ENCODE measurements around the gene CNTN4. TPM values are rescaled to one million over a fixed set of nuclear protein-coding genes. Genes with fewer than 3 reads are reported as not detected.

CNTN4 gene
- total and polyA plus RNA-seq, 9 donors, result 0.35 to 16.7 (median 3.0) TPM

DNA sequence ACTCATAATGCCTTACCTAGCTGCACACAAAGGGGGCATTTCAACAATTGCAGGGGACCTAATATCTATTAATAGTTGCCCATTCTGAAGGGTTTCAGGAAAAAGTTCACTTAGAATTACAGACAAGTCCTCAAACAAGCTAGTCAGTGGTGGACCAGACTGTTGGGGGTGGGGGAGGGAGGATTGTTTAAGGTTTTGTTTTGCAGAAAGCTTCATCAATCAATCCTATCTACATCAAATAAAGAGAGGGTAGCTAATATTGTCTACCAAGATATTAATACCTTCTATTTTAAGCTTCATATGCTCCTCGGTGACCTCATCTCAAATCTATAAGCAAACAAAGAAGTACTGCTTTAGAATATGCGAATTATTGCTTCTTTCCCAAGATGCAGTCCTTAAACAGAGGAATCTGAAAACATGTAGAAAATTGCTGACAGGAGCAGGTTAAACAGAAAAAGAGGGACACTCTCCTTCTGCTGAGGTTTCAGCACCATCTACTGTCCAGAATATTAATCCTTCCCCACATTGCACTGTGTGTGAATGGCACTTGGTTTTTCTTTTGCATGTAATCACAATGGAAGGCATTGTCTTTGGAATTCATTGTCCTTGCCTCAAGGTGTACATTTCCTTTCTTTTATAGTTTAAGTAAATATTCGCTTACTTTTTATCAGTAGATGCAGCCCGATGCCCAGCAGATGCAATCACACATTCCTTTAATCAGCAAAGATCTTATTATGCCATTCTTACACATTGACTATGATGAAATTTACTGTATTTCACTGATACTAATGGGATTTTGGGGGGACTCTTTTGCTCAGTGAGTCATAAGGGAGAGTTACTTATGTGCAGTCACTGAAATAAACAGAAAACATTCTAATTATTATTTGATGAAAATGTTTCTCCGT, 916.8 kb downstream of the CNTN4 start:
- no peak for DNase-seq
- no peaks in the 10 kb centered on the region for H3K9me3 ChIP-seq
- no peaks in the 10 kb centered on the region for H3K36me3 ChIP-seq
- H3K4me1 ChIP-seq (ENCODE audit: insufficient read depth), result peaks cover 2% of the 10 kb centered on the region
- H3K4me3 ChIP-seq, result no peak overlapping the region
- no peaks in the 10 kb centered on the region for H3K27me3 ChIP-seq
- WGBS, 3 donors, result 20 to 33% (median 20%) methylated on average over 5 of the region's 5 CpGs
- H3K27ac ChIP-seq, result no peak overlapping the region
- intact Hi-C loops (cut with DNase I), result no loop called here
- TF ChIP-seq, protein P1, sequence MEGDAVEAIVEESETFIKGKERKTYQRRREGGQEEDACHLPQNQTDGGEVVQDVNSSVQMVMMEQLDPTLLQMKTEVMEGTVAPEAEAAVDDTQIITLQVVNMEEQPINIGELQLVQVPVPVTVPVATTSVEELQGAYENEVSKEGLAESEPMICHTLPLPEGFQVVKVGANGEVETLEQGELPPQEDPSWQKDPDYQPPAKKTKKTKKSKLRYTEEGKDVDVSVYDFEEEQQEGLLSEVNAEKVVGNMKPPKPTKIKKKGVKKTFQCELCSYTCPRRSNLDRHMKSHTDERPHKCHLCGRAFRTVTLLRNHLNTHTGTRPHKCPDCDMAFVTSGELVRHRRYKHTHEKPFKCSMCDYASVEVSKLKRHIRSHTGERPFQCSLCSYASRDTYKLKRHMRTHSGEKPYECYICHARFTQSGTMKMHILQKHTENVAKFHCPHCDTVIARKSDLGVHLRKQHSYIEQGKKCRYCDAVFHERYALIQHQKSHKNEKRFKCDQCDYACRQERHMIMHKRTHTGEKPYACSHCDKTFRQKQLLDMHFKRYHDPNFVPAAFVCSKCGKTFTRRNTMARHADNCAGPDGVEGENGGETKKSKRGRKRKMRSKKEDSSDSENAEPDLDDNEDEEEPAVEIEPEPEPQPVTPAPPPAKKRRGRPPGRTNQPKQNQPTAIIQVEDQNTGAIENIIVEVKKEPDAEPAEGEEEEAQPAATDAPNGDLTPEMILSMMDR (IDR thresholded peaks at IDR 0.05), result peak in 2 of 3 donors; percentile 13 to 25
- TF ChIP-seq POLR2A (IDR thresholded peaks at IDR 0.05), result no peak

DNA sequence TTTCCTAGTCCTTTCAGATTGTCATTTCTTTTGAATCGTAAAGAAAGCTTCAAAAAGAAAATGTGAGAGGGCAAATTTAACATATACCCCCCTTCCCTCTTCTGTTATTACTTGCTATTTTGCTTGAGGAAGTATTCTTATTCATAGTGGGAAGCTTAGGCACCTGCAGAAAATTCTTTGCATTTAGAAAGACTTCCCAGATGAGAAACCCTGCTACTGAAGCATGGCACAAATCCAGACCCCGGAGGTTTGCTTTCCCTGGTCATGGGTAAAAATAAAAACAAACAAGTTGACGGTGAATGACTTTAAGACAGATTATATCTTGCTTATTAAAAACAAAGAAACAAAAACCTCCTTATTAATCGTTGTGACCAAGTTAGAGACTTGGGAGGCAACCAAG, 917.6 kb downstream of the CNTN4 start:
- Histone ChIP-seq H3K36me3 (no peaks in the 10 kb centered on the region), H3K27ac (no peak overlapping the region), H3K4me3 (no peak overlapping the region), H3K9me3 (no peaks in the 10 kb centered on the region), H3K27me3 (no peaks in the 10 kb centered on the region), H3K4me1 (ENCODE audit: insufficient read depth) (peaks cover 2% of the 10 kb centered on the region)
- intact Hi-C loops (cut with DNase I), result no loop called here
- WGBS, 3 donors, result 50 to 71% (median 55%) methylated on average over 4 of the region's 4 CpGs
- DNase-seq, result no peak
- TF ChIP-seq POLR2A (IDR thresholded peaks at IDR 0.05), result no peak
- TF ChIP-seq, protein P1 (IDR thresholded peaks at IDR 0.05), result no peak
- no peak for TF ChIP-seq EP300 (IDR thresholded peaks at IDR 0.05)

DNA sequence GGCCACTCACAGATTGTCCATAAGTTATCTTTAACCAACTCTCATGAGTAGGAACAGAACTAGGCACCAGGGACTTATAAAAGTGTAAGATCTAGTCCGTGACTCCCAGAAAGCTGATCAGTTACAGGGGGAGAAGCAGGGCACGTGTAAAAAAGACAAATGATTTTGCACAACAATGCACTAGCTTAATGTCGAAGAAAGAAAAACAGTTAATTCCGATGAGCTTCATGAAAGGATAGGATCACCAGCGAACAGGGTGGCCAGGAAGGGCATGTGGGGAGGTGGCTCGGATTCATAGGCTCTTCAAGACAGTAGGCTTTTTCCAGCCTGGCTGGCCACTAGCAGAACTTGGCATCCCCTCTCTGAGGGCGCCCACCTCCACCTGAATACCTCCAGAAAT, 921.5 kb downstream of the CNTN4 start:
- H3K36me3 ChIP-seq, result no peaks in the 10 kb centered on the region
- DNase-seq, result no peak

DNA sequence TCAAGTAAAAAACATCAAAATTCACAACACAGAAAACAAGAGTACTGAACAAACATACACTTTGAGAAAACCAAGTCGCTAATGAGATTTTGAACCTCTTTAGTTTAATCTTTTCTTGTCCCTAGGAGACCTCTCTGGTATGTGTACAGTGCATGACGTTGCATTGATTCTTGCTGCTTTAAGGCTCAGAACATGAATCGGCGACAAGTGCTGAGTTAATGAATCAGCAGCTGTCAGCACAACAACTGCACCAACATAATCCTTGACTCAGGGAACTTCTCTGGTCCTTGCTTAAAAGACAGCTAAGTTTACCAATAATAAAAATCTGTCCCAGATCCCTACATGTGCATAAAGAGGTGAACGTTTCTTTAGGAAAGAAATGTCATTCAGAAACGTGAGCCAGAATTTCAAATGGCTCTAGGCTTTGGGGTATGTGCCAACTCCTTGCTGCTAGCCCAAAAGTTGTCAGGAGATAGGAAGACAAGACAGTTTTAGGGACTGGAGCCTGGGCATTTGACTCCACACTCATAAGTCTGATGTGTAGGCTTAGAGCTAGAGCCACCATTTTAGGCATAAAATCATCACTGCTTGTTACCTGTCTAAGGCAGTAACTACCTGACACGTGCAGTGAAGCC, 924.6 kb downstream of the CNTN4 start:
- no peaks in the 10 kb centered on the region for H3K27me3 ChIP-seq
- no peaks in the 10 kb centered on the region for H3K4me1 ChIP-seq (ENCODE audit: insufficient read depth)
- no peak overlapping the region for H3K4me3 ChIP-seq
- TF ChIP-seq POLR2A (IDR thresholded peaks at IDR 0.05) (no peak), EP300 (IDR thresholded peaks at IDR 0.05) (no peak)
- TF ChIP-seq, protein P1 (IDR thresholded peaks at IDR 0.05), result no peak
- H3K27ac ChIP-seq, result no peak overlapping the region
- 69 to 77% (median 70%) methylated on average over 7 of the region's 7 CpGs for WGBS, 3 donors
- H3K9me3 ChIP-seq, result no peaks in the 10 kb centered on the region
- intact Hi-C loops (cut with DNase I), result no loop called here
- H3K36me3 ChIP-seq, result no peaks in the 10 kb centered on the region
- DNase-seq, result no peak

More for the DNA sequence above, 921.5 kb downstream of the CNTN4 start:
- Histone ChIP-seq H3K4me3 (no peak overlapping the region), H3K9me3 (no peaks in the 10 kb centered on the region), H3K27me3 (no peaks in the 10 kb centered on the region), H3K27ac (no peak overlapping the region), H3K4me1 (ENCODE audit: insufficient read depth) (no peaks in the 10 kb centered on the region)
- intact Hi-C loops (cut with DNase I), result no loop called here
- 83 to 92% (median 90%) methylated on average over 7 of the region's 7 CpGs for WGBS, 3 donors
- TF ChIP-seq POLR2A (IDR thresholded peaks at IDR 0.05), result no peak
- TF ChIP-seq, protein P1 (IDR thresholded peaks at IDR 0.05), result no peak
- TF ChIP-seq EP300 (IDR thresholded peaks at IDR 0.05), result no peak

All from ovary (tissue), 9 donors.